ENCODE measurements around the gene HNRNPK. TPM values are rescaled to one million over a fixed set of nuclear protein-coding genes. Genes with fewer than 3 reads are reported as not detected.
A peak's percentile ranks its signal among the peaks of the same experiment; 100 is the strongest.

The HNRNPK gene
- polyA plus RNA-seq, 1 of the 3 experiments (the other 2 are of a cell fraction) = 470 TPM

DNA sequence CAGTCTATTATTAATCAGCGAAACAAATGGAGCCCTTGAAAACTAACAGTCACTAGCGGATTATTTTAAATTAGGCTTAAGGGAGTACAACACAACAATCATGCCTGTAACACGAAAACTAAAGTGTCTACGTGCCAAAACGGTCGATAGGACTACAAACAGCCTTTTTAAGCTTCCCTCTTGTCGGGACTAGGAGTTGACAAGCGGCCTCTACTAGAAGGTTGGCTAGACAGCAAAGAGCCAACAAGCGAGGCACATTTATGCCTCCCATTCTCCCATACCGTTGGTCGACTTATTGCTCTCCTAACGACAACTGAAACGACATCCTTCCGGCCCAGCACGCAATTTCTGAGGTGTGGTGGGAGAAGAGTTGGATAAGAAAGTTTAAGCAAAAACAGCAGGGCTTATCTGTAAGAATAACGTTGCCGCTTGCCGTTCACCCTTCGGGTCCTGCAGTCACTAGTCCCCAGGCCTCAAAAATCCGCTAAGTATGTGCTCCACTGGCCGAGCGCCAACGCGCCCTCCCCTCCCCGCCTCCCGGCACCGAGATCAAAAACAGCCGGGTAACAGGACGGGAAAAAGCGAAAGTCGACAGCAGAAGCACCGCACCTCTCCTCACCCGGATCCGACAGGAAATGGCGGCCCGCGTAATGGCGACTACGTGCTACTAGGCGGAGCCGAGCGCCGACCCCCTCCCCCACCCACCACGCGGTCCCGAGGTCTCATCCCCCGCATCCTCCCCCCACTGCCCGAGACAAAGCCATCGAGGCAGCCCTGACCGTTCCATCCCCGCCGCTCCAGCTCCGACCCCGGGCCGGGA lies 813 bp downstream of the HNRNPK start (continued):
- peak; percentile 90; the same call in 1 of the 2 replicates for TF ChIP-seq SIN3A (IDR thresholded peaks at IDR 0.05; ENCODE audit: borderline replicate concordance, low read depth, low read length)
- TF ChIP-seq MEF2A (IDR thresholded peaks at IDR 0.05; ENCODE audit: borderline replicate concordance, low read depth) = no peak
- TF ChIP-seq, protein P1, sequence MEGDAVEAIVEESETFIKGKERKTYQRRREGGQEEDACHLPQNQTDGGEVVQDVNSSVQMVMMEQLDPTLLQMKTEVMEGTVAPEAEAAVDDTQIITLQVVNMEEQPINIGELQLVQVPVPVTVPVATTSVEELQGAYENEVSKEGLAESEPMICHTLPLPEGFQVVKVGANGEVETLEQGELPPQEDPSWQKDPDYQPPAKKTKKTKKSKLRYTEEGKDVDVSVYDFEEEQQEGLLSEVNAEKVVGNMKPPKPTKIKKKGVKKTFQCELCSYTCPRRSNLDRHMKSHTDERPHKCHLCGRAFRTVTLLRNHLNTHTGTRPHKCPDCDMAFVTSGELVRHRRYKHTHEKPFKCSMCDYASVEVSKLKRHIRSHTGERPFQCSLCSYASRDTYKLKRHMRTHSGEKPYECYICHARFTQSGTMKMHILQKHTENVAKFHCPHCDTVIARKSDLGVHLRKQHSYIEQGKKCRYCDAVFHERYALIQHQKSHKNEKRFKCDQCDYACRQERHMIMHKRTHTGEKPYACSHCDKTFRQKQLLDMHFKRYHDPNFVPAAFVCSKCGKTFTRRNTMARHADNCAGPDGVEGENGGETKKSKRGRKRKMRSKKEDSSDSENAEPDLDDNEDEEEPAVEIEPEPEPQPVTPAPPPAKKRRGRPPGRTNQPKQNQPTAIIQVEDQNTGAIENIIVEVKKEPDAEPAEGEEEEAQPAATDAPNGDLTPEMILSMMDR (IDR thresholded peaks at IDR 0.05) = no peak
- TF ChIP-seq, protein P2, sequence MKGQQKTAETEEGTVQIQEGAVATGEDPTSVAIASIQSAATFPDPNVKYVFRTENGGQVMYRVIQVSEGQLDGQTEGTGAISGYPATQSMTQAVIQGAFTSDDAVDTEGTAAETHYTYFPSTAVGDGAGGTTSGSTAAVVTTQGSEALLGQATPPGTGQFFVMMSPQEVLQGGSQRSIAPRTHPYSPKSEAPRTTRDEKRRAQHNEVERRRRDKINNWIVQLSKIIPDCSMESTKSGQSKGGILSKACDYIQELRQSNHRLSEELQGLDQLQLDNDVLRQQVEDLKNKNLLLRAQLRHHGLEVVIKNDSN (IDR thresholded peaks at IDR 0.05; ENCODE audit: borderline replicate concordance, low read depth) = no peak
- no peak; the same call in 1 of the 2 replicates for TF ChIP-seq POLR2AphosphoS5 (IDR thresholded peaks at IDR 0.05; ENCODE audit: low read depth, low read length)
- peak; percentile 68 for TF ChIP-seq MXI1 (IDR thresholded peaks at IDR 0.05; ENCODE audit: low read depth, low read length)
- peak; percentile 47 for TF ChIP-seq NFIC (IDR thresholded peaks at IDR 0.05; ENCODE audit: borderline replicate concordance)
- TF ChIP-seq TAF1 (IDR thresholded peaks at IDR 0.05; ENCODE audit: borderline replicate concordance, low read depth, low read length) = peak; percentile 89
- no peak for TF ChIP-seq TCF12 (IDR thresholded peaks at IDR 0.05)
- no peak for TF ChIP-seq EZH2phosphoT487 (IDR thresholded peaks at IDR 0.05; ENCODE audit: borderline replicate concordance, low read depth)
- TF ChIP-seq, protein P3, sequence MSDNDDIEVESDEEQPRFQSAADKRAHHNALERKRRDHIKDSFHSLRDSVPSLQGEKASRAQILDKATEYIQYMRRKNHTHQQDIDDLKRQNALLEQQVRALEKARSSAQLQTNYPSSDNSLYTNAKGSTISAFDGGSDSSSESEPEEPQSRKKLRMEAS (IDR thresholded peaks at IDR 0.05; ENCODE audit: low read depth) = peak; percentile 95

DNA sequence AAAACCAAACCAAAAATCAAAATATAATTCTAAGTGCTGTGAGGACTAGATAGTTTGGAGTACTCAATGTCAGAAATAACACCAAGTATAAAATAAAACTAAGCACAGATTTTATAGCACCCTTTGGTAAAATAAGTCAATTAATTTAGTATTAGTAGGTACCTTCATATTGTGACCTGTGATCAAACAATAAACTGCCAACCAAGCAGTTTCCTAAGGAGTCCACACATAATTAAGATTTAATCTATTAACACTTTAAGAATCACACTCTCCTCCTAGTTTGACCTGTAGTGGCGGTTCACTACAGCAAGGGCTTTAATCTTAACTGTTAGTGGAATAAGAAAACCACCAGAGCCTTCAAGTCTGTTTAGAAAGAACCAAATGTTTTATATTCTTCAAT lies 2.8 kb downstream of the HNRNPK start:
- H3K9me2 ChIP-seq = no peaks in the 10 kb centered on the region
- peaks cover 95% of the 10 kb centered on the region for H3K79me2 ChIP-seq (ENCODE audit: insufficient read depth)
- H3K27me3 ChIP-seq (ENCODE audit: insufficient read depth) = no peaks in the 10 kb centered on the region
- ChIA-PET POLR2A (no interaction called here), CTCF (interaction anchor here (3.0 kb wide), 1 partner anchor 284 kb away, joined by 13 read pairs; no protein-coding TSS in a partner anchor)
- no peak for DNase-seq
- H3K27ac ChIP-seq (ENCODE audit: low read depth in 2 of 2, low read length in 1 of 2) = no peak overlapping the region
- peaks cover 72% of the 10 kb centered on the region for H4K20me1 ChIP-seq (ENCODE audit: insufficient read depth)
- peaks cover 66 to 68% of the 10 kb centered on the region in 2 experiments for H3K36me3 ChIP-seq (replicated peaks in 1 of 2; ENCODE audit: control insufficient read depth in 1 of 2, insufficient read depth in 2 of 2, low read length in 1 of 2)
- H3K9me3 ChIP-seq = no peaks in the 10 kb centered on the region
- TF ChIP-seq YY1 (IDR thresholded peaks at IDR 0.05; ENCODE audit: low read depth) (no peak), SIN3A (IDR thresholded peaks at IDR 0.05; ENCODE audit: borderline replicate concordance, low read depth, low read length) (no peak), MEF2A (IDR thresholded peaks at IDR 0.05; ENCODE audit: borderline replicate concordance, low read depth) (no peak), NFIC (IDR thresholded peaks at IDR 0.05; ENCODE audit: borderline replicate concordance) (no peak), RFX5 (IDR thresholded peaks at IDR 0.05; ENCODE audit: low read length) (no peak), CHD2 (IDR thresholded peaks at IDR 0.05; ENCODE audit: low read length, partially characterized antibody) (no peak), FOXJ3 (CRISPR knock-in tag; IDR thresholded peaks at IDR 0.05) (no peak), TCF12 (IDR thresholded peaks at IDR 0.05) (no peak), SMC3 (IDR thresholded peaks at IDR 0.05; ENCODE audit: low read depth, low read length) (no peak), RCOR1 (IDR thresholded peaks at IDR 0.05; ENCODE audit: low read length) (no peak), RXRA (IDR thresholded peaks at IDR 0.05; ENCODE audit: borderline replicate concordance, low read depth) (no peak), TAF1 (IDR thresholded peaks at IDR 0.05; ENCODE audit: borderline replicate concordance, low read depth, low read length) (no peak), POLR2AphosphoS5 (IDR thresholded peaks at IDR 0.05; ENCODE audit: low read depth, low read length) (no peak)
- TF ChIP-seq, protein P4, sequence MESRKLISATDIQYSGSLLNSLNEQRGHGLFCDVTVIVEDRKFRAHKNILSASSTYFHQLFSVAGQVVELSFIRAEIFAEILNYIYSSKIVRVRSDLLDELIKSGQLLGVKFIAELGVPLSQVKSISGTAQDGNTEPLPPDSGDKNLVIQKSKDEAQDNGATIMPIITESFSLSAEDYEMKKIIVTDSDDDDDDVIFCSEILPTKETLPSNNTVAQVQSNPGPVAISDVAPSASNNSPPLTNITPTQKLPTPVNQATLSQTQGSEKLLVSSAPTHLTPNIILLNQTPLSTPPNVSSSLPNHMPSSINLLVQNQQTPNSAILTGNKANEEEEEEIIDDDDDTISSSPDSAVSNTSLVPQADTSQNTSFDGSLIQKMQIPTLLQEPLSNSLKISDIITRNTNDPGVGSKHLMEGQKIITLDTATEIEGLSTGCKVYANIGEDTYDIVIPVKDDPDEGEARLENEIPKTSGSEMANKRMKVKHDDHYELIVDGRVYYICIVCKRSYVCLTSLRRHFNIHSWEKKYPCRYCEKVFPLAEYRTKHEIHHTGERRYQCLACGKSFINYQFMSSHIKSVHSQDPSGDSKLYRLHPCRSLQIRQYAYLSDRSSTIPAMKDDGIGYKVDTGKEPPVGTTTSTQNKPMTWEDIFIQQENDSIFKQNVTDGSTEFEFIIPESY (IDR thresholded peaks at IDR 0.05; ENCODE audit: borderline replicate concordance, low read depth) = no peak
- TF ChIP-seq, protein P1 (IDR thresholded peaks at IDR 0.05) = no peak
- H3K9ac ChIP-seq = peak overlapping the region; percentile 100; the same call in 1 of the 2 replicates
- H2AFZ ChIP-seq (ENCODE audit: low read depth) = no peak overlapping the region
- WGBS (ENCODE audit: low lambda C conversion rate) = 82% methylated on average over 1 of the region's 1 CpG
- H3K4me2 ChIP-seq = peak overlapping the region; percentile 90
- H3F3A ChIP-seq (replicated peaks; ENCODE audit: insufficient read depth) = peaks cover 24% of the 10 kb centered on the region
- H3K4me3 ChIP-seq (ENCODE audit: low read depth in 2 of 2, low read length in 1 of 2) = peak overlapping the region; percentile 97 to 99; a peak in 3 of 4 replicates
- H3K4me1 ChIP-seq (ENCODE audit: control insufficient read depth in 1 of 2, insufficient read depth in 2 of 2, low read depth in 1 of 2, low read length in 1 of 2) = peaks cover 9 to 24% of the 10 kb centered on the region in 2 experiments

All from SK-N-SH (cell line).